Lung (tissue), 16 donors: ENCODE data around the gene FYB2. TPM values are rescaled to one million over a fixed set of nuclear protein-coding genes. Genes with fewer than 3 reads are reported as not detected.
A peak's percentile ranks its signal among the peaks of the same experiment; 100 is the strongest.

Experiments
- ATAC-seq: fragments of 200-7000 bp; cut with Tn5 transposase; one replicate; pipeline ENCODE4 v1.9.1; 2020; ENCODE audit warnings: moderate number of reproducible peaks; ENCODE audit not compliant: insufficient read depth, low FRiP score
- DNase-seq, 3 donors: peaks; one replicate each; pipeline ENCODE4 v3.0.0-alpha.2; 2013 to 2017
- H3K27ac ChIP-seq, 2 donors: one replicate each; pipeline ENCODE4 v1.5.1; 2013; ENCODE audit warnings: mild to moderate bottlenecking in 2 of 2, moderate library complexity in 2 of 2, control low read depth in 1 of 2, inconsistent platforms in 1 of 2, low read depth in 1 of 2, low read length in 1 of 2
- H3K27me3 ChIP-seq, 3 donors: one replicate each; pipeline ENCODE4 v1.5.1; 2013; ENCODE audit warnings: low read length in 2 of 3; ENCODE audit not compliant: control insufficient read depth in 3 of 3, insufficient read depth in 3 of 3
- H3K36me3 ChIP-seq, 4 donors: one replicate each; pipeline ENCODE4 v1.5.1; 2013; ENCODE audit warnings: low read length in 4 of 4, mild to moderate bottlenecking in 1 of 4, moderate library complexity in 1 of 4; ENCODE audit not compliant: control insufficient read depth in 4 of 4, insufficient read depth in 4 of 4
- H3K4me1 ChIP-seq, 5 donors: one replicate each; pipeline ENCODE4 v1.5.1; 2013; ENCODE audit warnings: low read length in 5 of 5, mild to moderate bottlenecking in 2 of 5, moderate library complexity in 1 of 5; ENCODE audit not compliant: control insufficient read depth in 5 of 5, insufficient read depth in 5 of 5
- H3K4me3 ChIP-seq: one replicate; pipeline ENCODE4 v1.5.1; 2013; ENCODE audit warnings: mild to moderate bottlenecking, control low read depth, moderate library complexity
- H3K9ac ChIP-seq, 2 donors: one replicate each; pipeline ENCODE4 v1.5.1; 2013; ENCODE audit warnings: low read length in 2 of 2, control low read depth in 1 of 2; ENCODE audit not compliant: insufficient read depth in 1 of 2
- H3K9me3 ChIP-seq, 4 donors: one replicate each; pipeline ENCODE4 v1.5.1; 2013; ENCODE audit warnings: low read length in 3 of 4, mild to moderate bottlenecking in 1 of 4, moderate library complexity in 1 of 4; ENCODE audit not compliant: control insufficient read depth in 4 of 4, insufficient read depth in 3 of 4
- WGBS, 2 donors: extraction: QIAGEN DNeasy Blood & Tissue Kit; methylation state at CpG; one replicate each; pipeline ENCODE4 v1.1.7; 2013; 5-methylcytosine and 5-hydroxymethylcytosine counted together
- long read RNA-seq, 5 donors: transcript quantifications; one replicate each; lab custom pipeline, GENCODE V29; 2026
- polyA plus RNA-seq, 2 donors: library from polyadenylated mRNA; stranded (reverse); fragments of 200-250 nt; gene quantifications; one replicate each; pipeline ENCODE4 v1.2.1, GENCODE V29; 2013
- total RNA-seq, 2 donors: library from RNA; depleted of rRNA in 1 of 2; stranded (reverse); fragments of >200 nt in 1 of 2; gene quantifications; one replicate each; pipeline ENCODE4 v1.2.1, GENCODE V29; 2014 to 2021
- TF ChIP-seq, protein P1 (sequence below): IDR thresholded peaks from 2 replicates; pipeline ENCODE4 v1.5.1; 2012; ENCODE audit warnings: mild to moderate bottlenecking; ENCODE audit errors: control extremely low read depth, extremely low read depth
- donor health status: control.
- donor health status: control.
- donor health status: Bipolar disorder and iron deficiency.
- donor health status: healthy.
- donor health status: DM: yes; HTN: yes; CAD: no.

FYB2 gene, protein sequence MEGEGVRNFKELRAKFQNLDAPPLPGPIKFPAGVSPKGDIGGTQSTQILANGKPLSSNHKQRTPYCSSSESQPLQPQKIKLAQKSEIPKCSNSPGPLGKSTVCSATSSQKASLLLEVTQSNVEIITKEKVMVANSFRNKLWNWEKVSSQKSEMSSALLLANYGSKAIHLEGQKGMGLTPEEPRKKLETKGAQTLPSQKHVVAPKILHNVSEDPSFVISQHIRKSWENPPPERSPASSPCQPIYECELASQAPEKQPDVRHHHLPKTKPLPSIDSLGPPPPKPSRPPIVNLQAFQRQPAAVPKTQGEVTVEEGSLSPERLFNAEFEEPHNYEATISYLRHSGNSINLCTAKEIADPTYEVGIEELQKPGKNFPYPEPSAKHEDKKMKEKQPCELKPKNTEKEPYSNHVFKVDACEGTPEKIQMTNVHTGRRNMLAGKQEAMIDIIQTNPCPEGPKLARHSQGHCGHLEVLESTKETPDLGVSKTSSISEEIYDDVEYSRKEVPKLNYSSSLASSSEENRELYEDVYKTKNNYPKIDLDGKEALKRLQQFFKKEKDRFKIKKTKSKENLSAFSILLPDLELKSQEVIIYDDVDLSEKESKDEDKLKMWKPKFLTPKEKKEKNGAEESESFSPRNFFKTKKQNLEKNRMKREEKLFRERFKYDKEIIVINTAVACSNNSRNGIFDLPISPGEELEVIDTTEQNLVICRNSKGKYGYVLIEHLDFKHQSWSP
- 1 to 10 TPM in 1 of 2 donors, under 1 TPM in 1; 0.57 to 5.1 TPM for total RNA-seq
- 1 to 10 TPM in 1 of 2 donors, under 1 TPM in 1; 0.93 to 8.6 TPM for polyA plus RNA-seq
- long read RNA-seq, donor 1 = 0 reads
- long read RNA-seq, donor 2 = 0 reads
- long read RNA-seq, donor 3 = 0 reads
- long read RNA-seq, donor 4 = 0 reads
- long read RNA-seq, donor 5 = 0 reads

DNA sequence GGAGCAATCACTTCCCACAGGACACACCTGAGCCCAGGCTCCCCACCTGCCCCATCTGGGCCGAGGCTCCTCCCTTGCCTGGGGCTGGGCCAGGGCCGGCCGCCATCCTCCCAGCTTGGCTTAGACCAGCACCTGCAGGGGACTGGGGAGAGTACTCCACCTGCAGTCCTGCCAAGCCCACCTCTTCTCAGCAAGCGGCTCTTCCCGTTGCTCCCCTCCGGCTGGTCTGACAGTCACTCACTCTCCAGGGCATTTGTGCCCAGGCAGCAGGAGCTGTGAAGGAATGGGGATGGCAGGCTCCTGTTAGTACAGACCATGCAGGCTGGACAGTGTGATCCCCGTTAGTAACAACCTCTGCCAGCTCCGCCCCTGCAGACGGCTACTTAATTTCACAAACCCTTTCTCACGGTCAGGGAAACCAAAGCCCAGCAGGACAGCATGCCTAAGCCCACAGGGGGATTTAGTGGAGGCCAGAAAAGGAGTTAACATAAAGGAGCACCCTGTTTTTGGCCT, at the start of gene FYB2:
Gene FYB2 (minus strand): TSS at position 18 of the 513 bp plus-strand sequence. CDS start 114 bp downstream, outside the sequence.
- no peak for ATAC-seq

DNA sequence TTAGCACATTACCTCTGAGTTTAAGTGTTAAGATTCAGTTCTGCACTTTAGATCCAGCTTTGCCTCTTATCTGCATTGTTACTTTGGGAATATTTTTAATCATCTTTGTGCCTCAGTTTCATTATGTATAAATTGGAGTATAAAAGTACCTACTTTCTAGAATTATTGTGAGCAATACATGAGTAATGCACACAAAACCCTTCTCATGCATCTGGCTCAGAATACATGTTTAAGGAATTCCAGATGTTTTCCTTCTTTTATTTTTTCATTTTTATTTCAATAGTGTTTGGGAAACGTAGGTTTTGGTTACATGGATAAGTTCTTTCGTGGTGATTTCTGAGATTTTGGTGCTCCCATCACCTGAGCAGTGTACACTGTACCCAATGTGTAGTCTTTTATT, 49.6 kb upstream of the FYB2 start:
- Histone ChIP-seq H3K4me1 (peaks cover 0 to 5% (median 0%) of the 10 kb centered on the region in 5 donors), H3K9me3 (peaks cover 0 to 2% (median 0%) of the 10 kb centered on the region in 4 donors), H3K27me3 (no peaks in the 10 kb centered on the region), H3K4me3 (no peak overlapping the region), H3K9ac (no peak overlapping the region), H3K36me3 (no peaks in the 10 kb centered on the region), H3K27ac (no peak overlapping the region)
- WGBS, 2 donors = 73 to 85% methylated on average over 2 of the region's 2 CpGs
- DNase-seq = no peak
- TF ChIP-seq, protein P1, sequence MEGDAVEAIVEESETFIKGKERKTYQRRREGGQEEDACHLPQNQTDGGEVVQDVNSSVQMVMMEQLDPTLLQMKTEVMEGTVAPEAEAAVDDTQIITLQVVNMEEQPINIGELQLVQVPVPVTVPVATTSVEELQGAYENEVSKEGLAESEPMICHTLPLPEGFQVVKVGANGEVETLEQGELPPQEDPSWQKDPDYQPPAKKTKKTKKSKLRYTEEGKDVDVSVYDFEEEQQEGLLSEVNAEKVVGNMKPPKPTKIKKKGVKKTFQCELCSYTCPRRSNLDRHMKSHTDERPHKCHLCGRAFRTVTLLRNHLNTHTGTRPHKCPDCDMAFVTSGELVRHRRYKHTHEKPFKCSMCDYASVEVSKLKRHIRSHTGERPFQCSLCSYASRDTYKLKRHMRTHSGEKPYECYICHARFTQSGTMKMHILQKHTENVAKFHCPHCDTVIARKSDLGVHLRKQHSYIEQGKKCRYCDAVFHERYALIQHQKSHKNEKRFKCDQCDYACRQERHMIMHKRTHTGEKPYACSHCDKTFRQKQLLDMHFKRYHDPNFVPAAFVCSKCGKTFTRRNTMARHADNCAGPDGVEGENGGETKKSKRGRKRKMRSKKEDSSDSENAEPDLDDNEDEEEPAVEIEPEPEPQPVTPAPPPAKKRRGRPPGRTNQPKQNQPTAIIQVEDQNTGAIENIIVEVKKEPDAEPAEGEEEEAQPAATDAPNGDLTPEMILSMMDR = no peak
- no peak for ATAC-seq

More for the DNA sequence above, at the start of gene FYB2:
- Histone ChIP-seq H3K4me3 (peak within 1 kb of the TSS; percentile 7), H3K9ac (no peak within 1 kb of the TSS), H3K36me3 (no peaks in the 10 kb centered on the region), H3K27me3 (no peaks in the 10 kb centered on the region), H3K4me1 (peaks cover 0 to 22% (median 8%) of the 10 kb centered on the region in 5 donors), H3K27ac (peak within 1 kb of the TSS; percentile 65 to 68), H3K9me3 (no peaks in the 10 kb centered on the region)
- no peak for DNase-seq
- 70% methylated on average over 10 of the region's 10 CpGs for WGBS, 2 donors
- TF ChIP-seq, protein P1 = no peak

DNA sequence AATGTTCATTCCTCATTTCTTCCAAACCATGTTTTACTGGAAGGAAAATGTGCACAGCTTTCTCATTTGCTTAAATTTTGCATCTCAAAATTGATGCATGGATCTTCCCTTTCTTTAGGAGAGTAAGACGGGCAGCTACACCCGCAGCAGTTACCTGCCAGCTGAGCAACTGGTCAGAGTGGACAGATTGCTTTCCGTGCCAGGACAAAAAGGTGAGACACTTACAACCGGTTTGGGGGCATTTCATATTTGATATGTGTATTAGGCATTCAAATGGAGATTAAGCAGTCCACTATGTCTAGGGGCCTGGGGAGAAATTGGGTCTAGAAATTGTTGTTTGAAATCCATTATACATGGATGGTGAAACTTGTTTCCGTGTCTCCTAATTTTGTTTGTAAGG, 48.3 kb upstream of the FYB2 start:
- Histone ChIP-seq H3K4me1 (no peaks in the 10 kb centered on the region), H3K36me3 (no peaks in the 10 kb centered on the region), H3K27me3 (no peaks in the 10 kb centered on the region), H3K9me3 (peaks cover 0 to 2% (median 0%) of the 10 kb centered on the region in 4 donors), H3K4me3 (no peak overlapping the region), H3K27ac (no peak overlapping the region), H3K9ac (no peak overlapping the region)
- DNase-seq (no peak), ATAC-seq (no peak)
- TF ChIP-seq, protein P1 = no peak
- WGBS, 2 donors = 74 to 83% methylated on average over 5 of the region's 5 CpGs
